Neural cell (in vitro differentiated cells): Measurements from ENCODE around the gene TBC1D22B. TPM values are rescaled to one million over a fixed set of nuclear protein-coding genes. Genes with fewer than 3 reads are reported as not detected.
"Not testable (repeated sequence)": the region's sequence is repeated elsewhere in the genome, so short reads cannot be mapped to it uniquely, and the experiment has no call there.

Source experiments
- H2AFZ ChIP-seq: fragments of 200-600, 300-800 bp; sonication (generic), shearing (Covaris generic); 2 replicates; pipeline ENCODE4 v1.6.0; 2014; ENCODE audit warnings: low read depth, mild to moderate bottlenecking, antibody characterized with exemption, low read length, moderate library complexity
- H3F3A ChIP-seq: fragments of 200-600 bp; shearing (Covaris generic); 2 replicates; pipeline ENCODE4 v1.6.1; 2016; ENCODE audit warnings: mild to moderate bottlenecking, moderate library complexity, mixed read lengths, antibody characterized with exemption, low read length; ENCODE audit not compliant: insufficient read depth, poor library complexity, severe bottlenecking
- H3K27ac ChIP-seq: fragments of 200-600, 300-800 bp; sonication (generic), shearing (Covaris generic); 2 replicates; pipeline ENCODE4 v1.5.1; 2014; ENCODE audit warnings: mild to moderate bottlenecking, low read length, moderate library complexity
- H3K27me3 ChIP-seq: fragments of 300-800, 200-600 bp; sonication (generic), shearing (Covaris generic); 2 replicates; pipeline ENCODE4 v1.6.0; 2014; ENCODE audit warnings: mild to moderate bottlenecking, low read depth, low read length, moderate library complexity; ENCODE audit not compliant: insufficient read depth
- H3K36me3 ChIP-seq: fragments of 300-800, 200-600 bp; sonication (generic), shearing (Covaris generic); 2 replicates; pipeline ENCODE4 v1.5.1; 2014; ENCODE audit warnings: mild to moderate bottlenecking, antibody characterized with exemption, low read length, moderate library complexity; ENCODE audit not compliant: insufficient read depth
- H3K4me2 ChIP-seq: fragments of 300-800, 200-600 bp; sonication (generic), shearing (Covaris generic); 2 replicates; pipeline ENCODE4 v1.6.0; 2014; ENCODE audit warnings: mild to moderate bottlenecking, low read length
- H3K4me3 ChIP-seq: fragments of 300-800, 200-600 bp; sonication (generic), shearing (Covaris generic); 2 replicates; pipeline ENCODE4 v1.5.1; 2014; ENCODE audit warnings: mild to moderate bottlenecking, low read length, moderate library complexity
- H3K79me2 ChIP-seq: fragments of 200-600 bp; shearing (Covaris generic); replicated peaks from 2 replicates; pipeline ENCODE4 v1.6.0; 2014; ENCODE audit warnings: mild to moderate bottlenecking, low read length, moderate library complexity; ENCODE audit not compliant: insufficient read depth
- H3K9ac ChIP-seq: fragments of 300-800, 200-600 bp; sonication (generic), shearing (Covaris generic); 2 replicates; pipeline ENCODE4 v1.6.1; 2016; ENCODE audit warnings: mild to moderate bottlenecking, low read length, mixed read lengths
- H3K9me2 ChIP-seq: fragments of 200-600 bp; shearing (Covaris generic); 2 replicates; pipeline ENCODE4 v1.6.1; 2016; ENCODE audit warnings: mild to moderate bottlenecking, low read length, mixed read lengths; ENCODE audit not compliant: insufficient read depth
- H3K9me3 ChIP-seq: fragments of 200-600, 300-800 bp; sonication (generic), shearing (Covaris generic); 2 replicates; pipeline ENCODE4 v1.6.1; 2016; ENCODE audit warnings: mild to moderate bottlenecking, mixed run types, low read length, moderate library complexity, mixed read lengths
- H4K20me1 ChIP-seq: fragments of 200-600 bp; shearing (Covaris generic); 2 replicates; pipeline ENCODE4 v1.6.1; 2016; ENCODE audit warnings: mild to moderate bottlenecking, mixed run types; ENCODE audit not compliant: insufficient read depth
- EP300 ChIP-seq: fragments of 450-650 bp; conservative IDR thresholded peaks from 2 replicates; pipeline ENCODE4 v1.6.1; 2014; ENCODE audit warnings: antibody characterized with exemption, mild to moderate bottlenecking, moderate library complexity; ENCODE audit not compliant: poor library complexity, severe bottlenecking
- EZH2 ChIP-seq: fragments of 200-600, 300-800 bp; shearing (Covaris generic), sonication (generic); IDR thresholded peaks from 2 replicates; pipeline ENCODE4 v1.6.1; 2014; ENCODE audit warnings: antibody characterized with exemption, low read length, borderline replicate concordance, mild to moderate bottlenecking; ENCODE audit not compliant: insufficient read depth, poor library complexity, severe bottlenecking
- MXI1 ChIP-seq: fragments of 450-650 bp; conservative IDR thresholded peaks from 2 replicates; pipeline ENCODE4 v1.6.1; 2014; ENCODE audit warnings: antibody characterized with exemption, mild to moderate bottlenecking; ENCODE audit not compliant: poor library complexity, severe bottlenecking
- POLR2AphosphoS5 ChIP-seq: IDR thresholded peaks from 2 replicates; pipeline ENCODE4 v1.6.1; 2012
- RAD21 ChIP-seq: fragments of 450-650 bp; conservative IDR thresholded peaks from 2 replicates; pipeline ENCODE4 v1.6.1; 2014; ENCODE audit warnings: antibody characterized with exemption, mild to moderate bottlenecking, moderate library complexity
- SMC3 ChIP-seq: fragments of 450-650 bp; conservative IDR thresholded peaks from 2 replicates; pipeline ENCODE4 v1.6.1; 2014; ENCODE audit warnings: antibody characterized with exemption, mild to moderate bottlenecking, moderate library complexity; ENCODE audit not compliant: poor library complexity
- TAF1 ChIP-seq: IDR thresholded peaks from 2 replicates; pipeline ENCODE4 v1.6.1; 2012; ENCODE audit warnings: low read depth
- polyA plus RNA-seq: library from polyadenylated mRNA; depleted of rRNA; stranded (reverse); fragments of >200 nt; gene quantifications from 2 replicates; pipeline ENCODE4 v1.2.3, GENCODE V29; 2014
- TF ChIP-seq, protein P1 (sequence below): IDR thresholded peaks from 2 replicates; pipeline ENCODE4 v1.6.1; 2012; ENCODE audit warnings: borderline replicate concordance
- TF ChIP-seq, protein P2 (sequence below): fragments of 450-650 bp; IDR thresholded peaks from 2 replicates; pipeline ENCODE4 v1.5.1; 2014; ENCODE audit warnings: antibody characterized with exemption, mild to moderate bottlenecking, moderate library complexity; ENCODE audit not compliant: poor library complexity, severe bottlenecking

The TBC1D22B gene
- polyA plus RNA-seq, 1 donor from 2014 or later = 10.6 TPM

DNA sequence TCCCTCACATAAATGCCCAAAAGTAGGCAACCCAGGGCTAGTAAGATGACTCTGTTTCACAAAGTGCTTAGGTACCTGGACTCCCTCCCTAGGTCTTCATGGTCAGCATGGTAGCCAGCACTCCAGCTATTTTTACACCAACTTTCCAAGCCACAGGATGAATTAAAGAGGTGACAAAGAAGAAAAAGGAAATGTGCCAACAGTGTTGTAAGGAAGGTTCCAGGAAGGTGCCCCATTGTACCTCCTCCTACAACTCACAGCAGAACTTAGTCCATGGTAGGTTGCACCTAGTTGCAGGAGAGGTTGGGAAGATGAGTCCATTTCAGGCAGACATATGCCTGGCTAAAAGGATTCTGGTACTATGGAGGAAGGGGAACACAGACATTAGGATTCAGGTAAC is 76.5 kb downstream of the TBC1D22B start (continued):
- no peak for TF ChIP-seq SMC3

DNA sequence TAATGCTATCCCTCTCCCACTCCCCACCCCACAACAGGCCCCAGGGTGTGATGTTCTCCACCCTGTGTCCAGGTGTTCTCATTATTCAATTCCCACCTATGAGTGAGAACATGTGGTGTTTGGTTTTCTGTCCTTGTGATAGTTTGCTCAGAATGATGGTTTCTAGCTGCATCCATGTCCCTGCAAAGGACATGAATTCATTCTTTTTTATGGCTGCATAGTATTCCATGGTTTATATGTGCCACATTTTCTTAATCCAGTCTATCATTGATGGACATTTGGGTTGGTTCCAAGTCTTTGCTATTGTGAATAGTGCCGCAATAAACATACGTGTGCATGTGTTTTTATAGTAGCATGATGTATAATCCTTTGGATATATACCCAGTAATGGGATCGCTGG is 80.7 kb downstream of the TBC1D22B start:
- H3K36me3 ChIP-seq, H3F3A ChIP-seq, H3K9ac ChIP-seq: not testable (repeated sequence)

DNA sequence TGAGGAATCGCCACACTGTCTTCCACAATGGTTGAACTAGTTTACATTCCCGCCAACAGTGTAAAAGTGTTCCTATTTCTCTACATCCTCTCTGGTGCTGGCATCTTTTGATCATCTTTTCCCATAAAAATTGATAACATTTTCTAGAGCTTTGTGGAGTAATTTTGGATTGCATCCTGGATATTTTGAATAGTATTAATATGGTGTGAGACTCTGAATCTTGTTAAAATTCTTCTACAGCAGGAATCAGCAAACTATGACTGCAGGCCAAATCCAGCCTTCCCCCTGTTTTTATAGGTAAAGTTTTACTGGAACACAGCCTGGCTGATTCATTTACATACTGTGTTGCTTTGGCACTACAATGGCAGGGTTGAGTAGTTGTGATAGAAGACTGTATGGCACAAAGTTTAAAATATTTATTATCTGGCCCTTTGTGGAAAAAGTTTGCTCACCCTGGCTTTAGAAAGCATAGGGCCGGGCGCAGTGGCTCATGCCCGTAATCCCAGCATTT is 81.2 kb downstream of the TBC1D22B start:
- TF ChIP-seq EZH2 (no peak), SMC3 (no peak), TAF1 (no peak), EP300 (no peak), POLR2AphosphoS5 (no peak), RAD21 (no peak), MXI1 (no peak)
- TF ChIP-seq, protein P1, sequence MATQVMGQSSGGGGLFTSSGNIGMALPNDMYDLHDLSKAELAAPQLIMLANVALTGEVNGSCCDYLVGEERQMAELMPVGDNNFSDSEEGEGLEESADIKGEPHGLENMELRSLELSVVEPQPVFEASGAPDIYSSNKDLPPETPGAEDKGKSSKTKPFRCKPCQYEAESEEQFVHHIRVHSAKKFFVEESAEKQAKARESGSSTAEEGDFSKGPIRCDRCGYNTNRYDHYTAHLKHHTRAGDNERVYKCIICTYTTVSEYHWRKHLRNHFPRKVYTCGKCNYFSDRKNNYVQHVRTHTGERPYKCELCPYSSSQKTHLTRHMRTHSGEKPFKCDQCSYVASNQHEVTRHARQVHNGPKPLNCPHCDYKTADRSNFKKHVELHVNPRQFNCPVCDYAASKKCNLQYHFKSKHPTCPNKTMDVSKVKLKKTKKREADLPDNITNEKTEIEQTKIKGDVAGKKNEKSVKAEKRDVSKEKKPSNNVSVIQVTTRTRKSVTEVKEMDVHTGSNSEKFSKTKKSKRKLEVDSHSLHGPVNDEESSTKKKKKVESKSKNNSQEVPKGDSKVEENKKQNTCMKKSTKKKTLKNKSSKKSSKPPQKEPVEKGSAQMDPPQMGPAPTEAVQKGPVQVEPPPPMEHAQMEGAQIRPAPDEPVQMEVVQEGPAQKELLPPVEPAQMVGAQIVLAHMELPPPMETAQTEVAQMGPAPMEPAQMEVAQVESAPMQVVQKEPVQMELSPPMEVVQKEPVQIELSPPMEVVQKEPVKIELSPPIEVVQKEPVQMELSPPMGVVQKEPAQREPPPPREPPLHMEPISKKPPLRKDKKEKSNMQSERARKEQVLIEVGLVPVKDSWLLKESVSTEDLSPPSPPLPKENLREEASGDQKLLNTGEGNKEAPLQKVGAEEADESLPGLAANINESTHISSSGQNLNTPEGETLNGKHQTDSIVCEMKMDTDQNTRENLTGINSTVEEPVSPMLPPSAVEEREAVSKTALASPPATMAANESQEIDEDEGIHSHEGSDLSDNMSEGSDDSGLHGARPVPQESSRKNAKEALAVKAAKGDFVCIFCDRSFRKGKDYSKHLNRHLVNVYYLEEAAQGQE = no peak
- TF ChIP-seq, protein P2, sequence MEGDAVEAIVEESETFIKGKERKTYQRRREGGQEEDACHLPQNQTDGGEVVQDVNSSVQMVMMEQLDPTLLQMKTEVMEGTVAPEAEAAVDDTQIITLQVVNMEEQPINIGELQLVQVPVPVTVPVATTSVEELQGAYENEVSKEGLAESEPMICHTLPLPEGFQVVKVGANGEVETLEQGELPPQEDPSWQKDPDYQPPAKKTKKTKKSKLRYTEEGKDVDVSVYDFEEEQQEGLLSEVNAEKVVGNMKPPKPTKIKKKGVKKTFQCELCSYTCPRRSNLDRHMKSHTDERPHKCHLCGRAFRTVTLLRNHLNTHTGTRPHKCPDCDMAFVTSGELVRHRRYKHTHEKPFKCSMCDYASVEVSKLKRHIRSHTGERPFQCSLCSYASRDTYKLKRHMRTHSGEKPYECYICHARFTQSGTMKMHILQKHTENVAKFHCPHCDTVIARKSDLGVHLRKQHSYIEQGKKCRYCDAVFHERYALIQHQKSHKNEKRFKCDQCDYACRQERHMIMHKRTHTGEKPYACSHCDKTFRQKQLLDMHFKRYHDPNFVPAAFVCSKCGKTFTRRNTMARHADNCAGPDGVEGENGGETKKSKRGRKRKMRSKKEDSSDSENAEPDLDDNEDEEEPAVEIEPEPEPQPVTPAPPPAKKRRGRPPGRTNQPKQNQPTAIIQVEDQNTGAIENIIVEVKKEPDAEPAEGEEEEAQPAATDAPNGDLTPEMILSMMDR = no peak
- no peak overlapping the region for H3K4me3 ChIP-seq

More for the DNA sequence above, 80.7 kb downstream of the TBC1D22B start:
- H3K4me2 ChIP-seq, H3K27me3 ChIP-seq, H3K9me3 ChIP-seq, H2AFZ ChIP-seq, H3K27ac ChIP-seq, H4K20me1 ChIP-seq, H3K4me3 ChIP-seq, H3K79me2 ChIP-seq, H3K9me2 ChIP-seq: not testable (repeated sequence)

More for the DNA sequence above, 81.2 kb downstream of the TBC1D22B start:
- Histone ChIP-seq H2AFZ (no peak overlapping the region), H3K79me2 (no peaks in the 10 kb centered on the region), H3K36me3 (no peaks in the 10 kb centered on the region), H3K9me2 (no peaks in the 10 kb centered on the region), H3K4me2 (no peak overlapping the region), H4K20me1 (no peaks in the 10 kb centered on the region), H3K27ac (no peak overlapping the region), H3K27me3 (no peaks in the 10 kb centered on the region), H3K9me3 (no peaks in the 10 kb centered on the region), H3K9ac (no peak overlapping the region), H3F3A (no peaks in the 10 kb centered on the region)
